CD4-positive, alpha-beta T cell treated with Interleukin-10 for 1 hour (primary cell): ENCODE data around the gene SDR9C7.
"Not testable (repeated sequence)": the region's sequence is repeated elsewhere in the genome, so short reads cannot be mapped to it uniquely, and the experiment has no call there.

ENCODE experiments used
- DNase-seq: peaks from one replicate; pipeline ENCODE4 v3.0.0-alpha.2; 2020

Gene SDR9C7

DNA sequence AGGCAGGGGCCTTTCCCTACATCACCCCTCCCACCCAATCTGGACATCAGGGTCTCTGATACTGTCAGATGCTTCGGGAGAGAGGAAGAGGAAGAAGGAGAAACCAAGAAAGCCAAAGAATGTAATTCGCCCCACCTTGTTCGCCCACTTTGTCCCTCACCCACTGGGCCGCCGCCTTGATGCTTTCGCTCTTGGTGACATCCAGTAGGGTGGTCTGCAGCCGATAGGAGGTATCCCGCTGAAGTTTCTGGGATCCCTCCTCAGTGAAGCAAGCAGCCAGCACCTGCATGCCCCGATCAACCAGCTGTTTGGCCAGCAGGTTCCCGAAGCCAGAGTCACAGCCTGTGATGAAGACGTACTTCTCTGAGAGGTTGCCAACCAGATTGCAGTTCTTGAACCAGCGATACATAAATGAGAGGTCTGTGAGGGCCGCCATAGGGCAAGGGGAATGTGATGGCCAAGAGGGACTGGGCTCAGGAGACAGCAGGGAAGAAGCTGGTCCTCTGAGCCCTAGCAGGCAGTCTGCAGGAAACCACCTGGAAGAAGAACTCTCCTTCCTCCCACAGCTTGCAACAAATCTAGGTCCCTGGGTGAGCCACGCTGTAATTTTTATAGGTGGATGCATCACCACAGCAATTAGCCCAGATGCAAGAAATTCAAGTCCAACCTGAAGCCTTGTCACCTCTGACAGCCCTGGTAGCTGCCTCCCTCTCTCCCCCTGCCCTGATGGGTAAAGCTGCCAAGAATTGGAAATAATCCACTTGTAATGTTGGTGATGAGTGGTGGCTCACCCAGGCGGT, at the start of gene SDR9C7:
TSS of gene SDR9C7 (minus strand) at position 583 of the 800 bp plus-strand sequence. CDS start at position 436, 147 bp downstream.
- no peak for DNase-seq

DNA sequence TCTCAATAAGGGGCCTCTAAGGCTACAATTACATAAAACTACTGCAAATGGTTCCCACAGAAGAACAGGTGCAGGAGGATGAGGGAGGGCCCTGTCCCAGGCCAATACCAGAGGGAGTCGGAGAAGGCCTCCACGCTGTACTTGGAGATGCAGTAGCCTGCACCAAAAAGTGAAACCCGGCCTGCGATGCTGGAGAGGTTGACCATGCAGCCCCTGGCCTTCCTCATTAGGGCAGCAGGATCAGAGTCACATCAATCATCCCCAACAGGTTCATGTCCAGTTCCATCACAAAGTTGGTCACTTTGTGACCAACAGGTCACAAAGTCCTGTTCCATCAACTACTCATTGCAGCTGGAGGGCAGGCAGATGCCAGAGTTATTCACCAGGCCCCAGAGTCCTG, 49.2 kb upstream of the SDR9C7 start:
- no peak for DNase-seq

DNA sequence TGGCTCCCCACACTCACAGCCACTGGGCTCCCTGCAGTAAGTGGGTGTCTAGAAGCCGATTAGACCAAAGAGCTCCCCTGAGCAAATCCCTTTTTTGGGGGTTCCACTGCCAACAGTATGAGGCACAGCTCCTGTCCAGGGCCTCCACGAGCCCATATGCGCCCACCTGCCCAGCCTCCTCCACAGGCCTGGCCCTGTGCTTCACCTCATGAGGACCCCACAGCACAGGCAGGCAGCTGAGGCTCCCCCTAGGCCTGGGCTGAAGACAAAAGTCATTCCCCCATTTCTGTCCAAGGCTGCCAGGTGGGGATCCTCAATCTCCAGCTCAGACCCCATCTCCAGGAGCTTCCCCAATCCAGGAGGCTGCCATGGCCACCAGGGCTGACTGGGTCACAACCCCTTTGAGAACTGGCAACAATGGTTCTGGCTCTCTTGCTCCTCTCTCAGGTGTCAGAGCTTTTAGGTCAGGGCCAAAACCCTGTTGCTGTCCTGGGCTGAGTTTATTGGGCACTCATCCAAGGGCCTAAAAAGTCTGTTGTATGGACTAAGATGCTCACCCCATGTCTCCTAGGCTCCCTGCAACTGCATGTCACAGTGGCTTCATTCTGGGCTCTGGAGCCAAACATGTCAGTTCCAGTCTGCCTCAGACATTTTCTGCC, 48.5 kb upstream of the SDR9C7 start:
- not testable (repeated sequence) for DNase-seq

DNA sequence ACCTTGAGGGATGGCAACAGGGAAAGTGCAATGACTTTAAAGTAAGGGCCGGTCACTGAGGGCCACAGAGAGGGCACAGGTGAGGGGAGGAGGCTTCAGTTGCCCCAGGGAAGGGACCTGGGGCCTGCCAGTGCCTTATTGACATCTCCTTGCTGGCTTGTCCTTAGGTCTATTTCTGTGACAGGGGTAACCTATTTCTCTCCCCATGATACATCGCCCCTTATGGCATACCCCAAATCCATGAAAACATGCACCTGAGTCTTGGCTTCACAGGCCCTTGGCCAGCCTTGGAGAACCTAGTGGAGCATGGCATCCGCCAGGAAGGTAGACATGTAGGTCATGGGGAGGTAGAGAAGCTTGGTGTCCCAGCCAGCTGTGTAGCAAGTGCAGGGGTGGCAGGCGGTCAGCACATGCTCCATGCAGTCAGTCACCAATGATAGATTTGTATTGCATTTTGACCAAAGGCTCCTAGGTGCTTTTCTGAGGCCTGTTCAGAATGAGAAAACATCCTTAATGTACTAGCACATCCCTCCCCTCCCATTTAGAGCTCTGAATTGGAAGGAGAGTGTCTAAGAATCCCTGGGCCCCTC, 46.8 kb upstream of the SDR9C7 start:
- no peak for DNase-seq

DNA sequence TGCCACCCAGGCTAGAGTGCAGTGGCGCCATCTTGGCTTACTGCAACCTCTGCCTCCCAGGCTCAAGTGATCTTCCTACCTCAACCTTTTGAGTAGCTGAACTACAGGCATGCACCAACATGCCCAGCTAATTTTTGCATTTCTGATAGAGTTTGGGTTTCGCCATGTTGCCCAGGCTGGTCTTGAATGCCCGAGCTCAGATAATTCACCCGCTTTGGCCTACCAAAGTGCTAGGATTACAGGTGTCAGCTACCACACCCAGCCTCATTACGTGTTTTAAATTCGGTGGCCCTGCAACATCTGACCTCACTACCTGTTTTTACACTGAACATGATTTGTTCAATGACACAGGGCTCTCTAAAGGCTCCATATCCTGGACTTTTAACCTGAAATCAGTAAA, 46.1 kb upstream of the SDR9C7 start:
- DNase-seq: no peak

DNA sequence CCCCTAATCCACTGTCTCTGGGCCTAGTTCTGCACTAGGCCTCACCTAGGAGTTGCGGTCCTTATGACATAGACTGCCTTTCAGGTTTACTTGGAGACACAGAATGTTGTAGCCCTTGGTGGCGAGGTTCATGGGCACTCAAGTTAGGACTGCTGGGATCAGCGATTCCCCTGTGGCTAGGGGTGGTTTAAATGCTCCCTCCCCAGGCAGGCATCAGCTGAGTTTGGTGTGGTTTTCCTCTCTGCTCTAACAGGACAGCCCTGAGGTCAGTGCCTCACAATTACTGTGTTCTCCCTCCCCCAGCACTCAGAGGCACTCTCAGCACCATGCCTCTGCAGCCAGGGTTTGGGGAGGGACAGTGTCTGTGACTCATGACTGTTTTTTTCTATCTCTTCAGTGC, 45.4 kb upstream of the SDR9C7 start:
- DNase-seq: no peak

DNA sequence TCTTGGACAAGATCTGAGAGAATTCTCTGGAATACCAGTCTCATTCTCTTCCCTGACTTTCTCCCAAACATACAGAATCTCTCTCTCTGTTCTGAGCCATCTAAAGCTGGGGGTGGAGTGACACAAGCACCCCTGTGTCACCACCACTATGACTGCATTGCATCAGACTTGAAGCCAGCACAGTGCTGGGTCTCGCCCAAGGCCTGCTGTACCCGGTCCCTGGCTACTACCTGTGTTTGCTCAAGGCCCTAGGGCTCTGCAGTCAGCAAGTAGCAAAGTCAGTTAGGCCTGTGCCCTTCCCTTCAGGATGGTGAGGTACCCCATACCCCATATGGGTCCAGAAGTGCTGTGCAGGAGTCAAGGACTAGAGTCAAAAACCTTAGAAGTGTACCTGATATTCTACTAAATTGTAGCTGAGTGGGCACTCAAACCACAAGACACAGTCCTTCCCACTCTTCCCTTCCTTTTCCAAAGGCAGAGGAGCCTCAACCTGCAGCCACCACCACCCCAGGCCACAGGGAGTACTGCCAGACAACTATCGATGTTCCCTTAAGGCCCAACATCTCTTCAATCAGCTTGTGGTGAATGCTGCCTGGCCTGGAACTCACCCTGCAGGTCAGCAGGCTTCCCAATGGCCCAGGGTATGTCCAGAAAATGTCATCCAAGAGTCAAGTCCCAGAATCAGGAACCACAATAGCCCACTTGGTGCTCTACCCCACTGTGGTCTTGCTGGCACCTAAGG, 44.4 kb upstream of the SDR9C7 start:
- no peak for DNase-seq

DNA sequence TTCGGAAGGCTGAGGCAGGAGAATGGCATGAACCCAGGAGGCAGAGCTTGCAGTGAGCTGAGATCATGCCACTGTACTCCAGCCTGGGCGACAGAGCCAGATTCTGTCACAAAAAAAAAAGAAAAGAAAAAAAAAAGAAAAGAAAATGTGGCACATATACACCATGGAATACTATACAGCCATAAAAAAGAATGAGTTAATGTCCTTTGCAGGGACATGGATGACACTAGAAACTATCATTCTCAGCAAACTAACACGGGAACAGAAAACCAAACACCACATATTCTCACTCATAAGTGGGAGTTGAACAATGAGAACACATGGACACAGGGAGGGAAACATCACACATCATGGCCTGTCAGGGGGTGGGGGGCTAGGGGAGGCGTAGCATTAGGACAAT, 43.2 kb upstream of the SDR9C7 start:
- not testable (repeated sequence) for DNase-seq

DNA sequence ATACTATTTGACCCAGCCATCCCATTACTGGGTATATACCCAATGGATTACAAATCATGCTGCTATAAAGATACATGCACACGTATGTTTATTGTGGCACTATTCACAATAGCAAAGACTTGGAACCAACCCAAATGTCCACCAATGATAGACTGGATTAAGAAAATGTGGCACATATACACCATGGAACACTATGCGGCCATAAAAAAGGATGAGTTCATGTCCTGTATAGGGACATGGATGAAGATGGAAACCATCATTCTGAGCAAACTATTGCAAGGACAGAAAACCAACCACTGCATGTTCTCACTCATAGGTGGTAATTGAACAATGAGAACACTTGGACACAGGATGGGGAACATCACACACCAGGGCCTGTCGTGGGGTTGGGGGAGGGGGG, 40.0 kb upstream of the SDR9C7 start:
- not testable (repeated sequence) for DNase-seq

DNA sequence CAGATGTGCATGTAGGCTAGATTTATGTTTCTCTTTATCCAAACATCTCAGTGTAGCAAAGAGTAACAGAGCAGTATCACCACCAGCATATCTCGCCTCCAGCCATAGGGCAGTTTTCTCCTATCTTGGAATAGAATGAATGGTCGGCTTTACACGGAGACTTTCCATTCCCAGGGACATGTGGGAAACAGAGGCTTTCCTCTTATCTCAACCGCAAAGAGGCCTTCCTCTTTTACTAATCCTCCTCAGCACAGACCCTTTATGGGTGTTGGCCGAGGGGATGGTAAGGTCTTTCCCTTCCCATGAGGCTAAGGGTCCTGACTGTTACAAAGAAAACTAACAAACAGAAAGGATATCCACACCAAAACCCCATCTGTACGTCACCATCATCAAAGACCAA, 34.7 kb upstream of the SDR9C7 start:
- not testable (repeated sequence) for DNase-seq

DNA sequence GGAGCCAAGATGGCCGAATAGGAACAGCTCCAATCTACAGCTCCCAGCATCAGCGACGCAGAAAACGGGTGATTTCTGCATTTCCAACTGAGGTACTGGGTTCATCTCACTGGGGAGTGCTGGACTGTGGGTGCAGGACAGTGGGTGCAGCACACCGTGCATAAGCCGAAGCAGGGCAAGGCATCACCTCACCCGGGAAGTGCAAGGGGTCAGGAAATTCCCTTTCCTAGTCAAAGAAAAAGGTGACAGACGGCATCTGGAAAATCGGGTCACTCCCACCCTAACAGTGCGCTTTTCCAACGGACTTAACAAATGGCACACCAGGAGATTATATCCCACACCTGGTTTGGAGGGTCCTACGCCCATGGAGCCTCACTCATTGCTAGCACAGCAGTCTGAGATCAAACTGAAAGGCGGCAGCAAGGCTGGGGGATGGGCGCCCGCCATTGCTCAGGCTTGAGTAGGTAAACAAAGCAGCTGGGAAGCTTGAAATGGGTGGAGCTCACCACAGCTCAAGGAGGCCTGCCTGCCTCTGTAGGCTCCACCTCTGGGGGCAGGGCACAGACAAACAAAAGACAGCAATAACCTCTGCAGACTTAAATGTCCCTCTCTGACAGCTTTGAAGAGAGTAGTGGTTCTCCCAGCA, 31.9 kb upstream of the SDR9C7 start:
- DNase-seq: not testable (repeated sequence)

DNA sequence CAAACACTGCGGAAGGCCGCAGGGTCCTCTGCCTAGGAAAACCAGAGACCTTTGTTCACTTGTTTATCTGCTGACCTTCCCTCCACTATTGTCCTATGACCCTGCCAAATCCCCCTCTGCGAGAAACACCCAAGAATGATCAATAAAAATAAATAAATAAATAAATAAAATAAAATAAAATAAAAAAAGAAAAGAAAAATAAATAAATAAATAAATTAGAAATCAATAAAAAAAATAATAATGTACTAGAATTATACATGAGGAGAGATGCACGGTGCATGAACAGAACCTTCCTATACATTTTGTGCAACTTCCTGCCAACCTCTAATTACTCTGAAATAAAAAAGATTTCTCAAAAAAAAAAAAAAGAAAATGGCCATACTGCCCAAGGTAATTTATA, 30.9 kb upstream of the SDR9C7 start:
- DNase-seq: not testable (repeated sequence)

DNA sequence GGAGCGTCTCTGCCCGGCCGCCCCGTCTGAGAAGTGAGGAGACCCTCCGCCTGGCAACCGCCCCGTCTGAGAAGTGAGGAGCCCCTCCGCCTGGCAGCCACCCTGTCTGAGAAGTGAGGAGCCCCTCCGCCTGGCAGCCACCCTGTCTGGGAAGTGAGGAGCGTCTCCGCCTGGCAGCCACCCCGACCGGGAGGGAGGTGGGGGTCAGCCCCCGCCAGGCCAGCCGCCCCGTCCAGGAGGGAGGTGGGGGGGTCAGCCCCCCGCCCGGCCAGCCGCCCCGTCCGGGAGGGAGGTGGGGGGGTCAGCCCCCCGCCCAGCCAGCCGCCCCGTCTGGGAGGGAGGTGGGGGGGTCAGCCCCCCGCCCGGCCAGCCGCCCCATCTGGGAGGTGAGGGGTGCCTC, 29.3 kb upstream of the SDR9C7 start:
- DNase-seq: not testable (repeated sequence)

DNA sequence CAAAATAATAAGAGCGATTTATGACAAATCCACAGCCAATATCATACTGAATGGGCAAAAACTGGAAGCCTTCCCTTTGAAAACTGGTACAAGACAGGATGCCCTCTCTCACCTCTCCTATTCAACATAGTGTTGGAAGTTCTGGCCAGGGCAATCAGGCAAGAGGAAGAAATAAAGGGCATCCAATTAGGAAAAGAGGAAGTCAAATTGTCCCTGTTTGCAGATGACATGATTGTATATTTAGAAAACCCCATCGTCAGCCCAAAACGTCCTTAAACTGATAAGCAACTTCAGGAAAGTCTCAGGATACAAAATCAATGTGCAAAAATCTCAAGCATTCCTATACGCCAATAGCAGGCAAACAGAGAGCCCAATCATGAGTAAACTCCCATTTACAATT, 28.0 kb upstream of the SDR9C7 start:
- not testable (repeated sequence) for DNase-seq

DNA sequence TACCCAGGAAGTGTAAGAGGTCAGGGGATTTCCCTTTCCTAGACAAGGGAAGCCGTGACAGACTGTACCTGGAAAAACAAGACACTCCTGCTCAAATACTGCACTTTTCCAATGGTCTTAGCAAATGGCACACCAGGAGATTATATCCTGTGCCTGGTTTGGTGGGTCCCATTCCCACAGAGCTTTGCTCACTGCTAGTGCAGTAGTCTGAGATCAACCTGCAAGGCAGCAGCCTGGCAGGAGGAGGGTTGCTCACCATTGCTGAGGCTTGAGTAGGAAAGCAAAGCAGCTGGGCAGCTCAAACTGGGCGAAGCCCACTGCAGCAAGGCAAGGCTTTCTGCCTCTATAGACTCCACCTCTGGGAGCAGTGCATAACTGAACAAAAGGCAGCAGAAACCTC, 24.2 kb upstream of the SDR9C7 start:
- DNase-seq: no peak

DNA sequence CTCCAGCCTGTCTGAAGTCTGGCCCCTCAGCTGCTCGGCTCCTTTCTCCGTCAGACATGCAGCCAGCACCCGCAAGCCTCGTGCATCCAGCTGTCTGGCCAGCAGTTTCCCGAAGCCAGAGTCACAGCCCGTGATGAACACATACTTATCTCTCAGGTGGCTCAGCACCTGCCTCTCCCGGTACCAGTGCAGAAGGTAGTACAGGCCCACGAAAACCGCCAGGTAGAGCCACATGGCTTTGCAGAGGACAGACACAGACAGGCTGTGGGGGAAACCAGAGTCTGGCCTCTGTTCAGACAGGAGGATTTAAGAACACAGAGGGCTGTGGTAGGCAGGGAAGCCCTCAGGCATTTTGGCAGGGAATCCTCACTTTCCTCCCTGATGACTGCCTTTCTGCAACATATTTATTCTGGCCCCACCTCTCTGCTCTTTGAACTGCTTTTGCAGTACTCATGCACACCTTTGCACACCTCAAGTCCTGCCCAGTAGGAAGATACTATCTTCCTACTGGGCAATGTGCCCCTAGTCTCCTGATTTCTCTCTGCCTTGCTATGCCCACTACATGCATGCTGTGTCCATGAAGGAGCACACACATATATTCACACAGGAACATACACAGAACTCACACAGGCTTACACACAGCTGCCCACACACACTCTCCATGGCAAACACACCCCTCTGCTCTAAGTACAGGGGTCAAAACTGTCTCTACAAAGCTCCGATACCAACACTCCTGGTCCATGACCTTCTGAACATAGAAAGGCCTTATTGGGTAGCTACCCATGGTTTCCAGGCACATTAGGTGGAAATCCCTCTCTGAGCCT, 23.2 kb upstream of the SDR9C7 start, which contains the start of gene RDH16:
TSS of gene RDH16 (minus strand) at position 380 of the 824 bp plus-strand sequence. CDS start at position 234, 146 bp downstream.
- no peak for DNase-seq

DNA sequence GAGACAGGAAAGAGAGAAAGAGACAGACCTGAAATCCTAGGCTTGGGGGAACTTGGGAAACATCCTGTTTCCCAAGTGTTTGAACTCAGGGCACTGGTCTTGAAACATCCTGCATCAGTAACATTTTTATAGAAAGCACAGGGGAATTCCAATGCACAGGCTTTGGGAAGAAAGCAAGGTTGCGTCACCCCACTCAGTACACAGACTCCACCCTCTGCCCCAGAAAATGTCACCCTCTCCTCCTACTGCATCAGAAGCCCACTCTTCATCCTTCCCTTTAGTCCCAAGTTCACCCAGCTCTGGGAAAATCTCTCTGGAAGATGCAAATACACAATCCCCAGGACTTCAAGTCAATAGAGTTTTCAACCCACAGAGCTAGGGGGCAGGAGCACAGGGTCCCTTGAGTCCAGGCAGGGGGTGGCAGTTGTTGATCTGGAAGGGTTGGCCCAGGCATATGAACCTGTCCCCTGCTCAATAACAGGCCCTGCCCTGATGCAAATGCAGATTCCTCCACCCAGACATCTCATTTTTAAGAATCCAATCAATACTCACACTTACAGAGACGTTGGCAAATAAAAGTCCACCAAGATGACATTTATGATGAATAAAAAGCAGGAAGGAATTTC, 21.5 kb upstream of the SDR9C7 start:
- no peak for DNase-seq

DNA sequence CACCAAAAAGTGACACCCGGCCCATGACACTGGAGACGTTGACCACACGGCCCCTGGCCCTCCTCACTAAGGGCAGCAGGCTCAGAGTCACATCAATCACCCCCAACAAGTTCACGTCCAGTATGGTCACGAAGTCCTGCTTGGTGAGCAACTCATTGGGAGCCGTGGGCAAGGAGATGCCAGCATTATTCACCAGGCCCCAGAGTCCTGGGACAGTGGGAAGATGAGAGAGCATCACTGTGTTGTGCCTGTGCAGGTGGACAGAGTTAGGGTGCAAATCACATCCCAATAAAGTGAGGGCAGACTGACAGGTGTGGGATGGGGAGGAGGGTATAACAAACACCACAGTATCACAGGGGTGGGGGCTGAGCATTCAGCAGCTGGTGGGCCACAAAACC, 20.7 kb upstream of the SDR9C7 start:
- no peak for DNase-seq

DNA sequence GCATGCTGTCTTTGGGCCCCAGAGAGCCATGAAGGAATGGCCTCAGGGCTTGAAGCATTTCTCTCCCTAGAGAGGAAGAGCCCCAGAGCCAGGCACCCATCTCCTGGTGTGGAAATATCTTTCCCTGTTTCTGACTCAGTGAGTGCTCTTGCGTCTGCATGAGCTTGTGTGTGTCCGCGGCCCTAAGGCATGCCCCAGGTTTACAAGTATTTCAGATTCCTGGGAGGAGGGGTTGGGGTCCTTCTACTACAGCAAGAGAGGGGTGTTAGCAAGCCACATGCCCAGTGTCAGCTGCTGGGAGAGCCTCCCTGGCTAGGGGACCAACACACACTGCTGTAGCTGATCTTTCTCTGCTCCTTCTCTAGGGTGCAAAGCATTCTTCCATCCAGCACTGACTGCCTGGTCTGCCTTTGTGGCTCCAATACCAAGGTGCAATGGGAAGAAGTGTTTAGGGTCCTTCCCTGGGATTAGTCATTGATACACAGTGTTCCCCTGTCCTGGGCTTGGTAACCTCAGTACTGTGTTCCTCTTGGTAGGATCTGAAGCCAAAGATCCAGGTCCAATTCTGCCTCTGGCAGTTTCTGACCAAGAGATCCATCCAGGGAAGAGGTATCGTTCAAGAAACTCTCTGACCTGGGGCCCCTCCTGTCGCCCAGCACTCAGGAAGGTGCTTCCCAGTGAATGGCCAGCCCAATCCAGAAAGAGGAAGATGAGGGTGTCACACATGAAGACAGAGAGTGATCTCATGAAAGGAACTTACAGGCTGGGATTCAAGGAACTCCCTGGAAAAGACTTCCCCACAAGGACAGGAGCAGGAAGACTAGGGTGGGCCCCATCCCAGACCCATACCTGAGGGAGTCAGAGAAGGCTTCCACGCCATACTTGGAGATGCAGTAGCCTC, 20.1 kb upstream of the SDR9C7 start:
- DNase-seq: no peak

DNA sequence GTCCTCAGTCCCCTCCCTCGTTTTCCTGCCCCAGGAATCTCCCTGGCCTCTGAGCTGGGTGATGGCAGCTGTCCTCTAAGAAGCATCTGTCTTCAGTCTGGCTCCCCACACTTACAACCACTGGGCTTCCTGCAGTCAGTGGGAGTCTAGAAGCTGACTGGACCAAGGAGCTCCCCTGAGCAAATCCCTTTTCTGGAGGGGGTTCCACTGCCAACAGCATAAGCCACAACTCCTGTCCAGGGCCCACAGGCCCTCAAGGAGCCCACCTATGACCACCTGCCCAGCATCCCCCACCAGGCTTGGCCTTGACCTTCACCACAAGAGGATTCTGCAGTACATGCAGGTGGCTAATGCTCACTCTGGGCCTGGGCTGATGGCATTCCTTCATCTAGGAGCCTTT, 19.1 kb upstream of the SDR9C7 start:
- DNase-seq: no peak
